ENCODE data around the gene DNAJA1. TPM values are rescaled to one million over a fixed set of nuclear protein-coding genes. Genes with fewer than 3 reads are reported as not detected.

Gene DNAJA1
- total RNA-seq, 3 donors from 2014 or later, result 76.6 to 122 (median 89.5) TPM

DNA sequence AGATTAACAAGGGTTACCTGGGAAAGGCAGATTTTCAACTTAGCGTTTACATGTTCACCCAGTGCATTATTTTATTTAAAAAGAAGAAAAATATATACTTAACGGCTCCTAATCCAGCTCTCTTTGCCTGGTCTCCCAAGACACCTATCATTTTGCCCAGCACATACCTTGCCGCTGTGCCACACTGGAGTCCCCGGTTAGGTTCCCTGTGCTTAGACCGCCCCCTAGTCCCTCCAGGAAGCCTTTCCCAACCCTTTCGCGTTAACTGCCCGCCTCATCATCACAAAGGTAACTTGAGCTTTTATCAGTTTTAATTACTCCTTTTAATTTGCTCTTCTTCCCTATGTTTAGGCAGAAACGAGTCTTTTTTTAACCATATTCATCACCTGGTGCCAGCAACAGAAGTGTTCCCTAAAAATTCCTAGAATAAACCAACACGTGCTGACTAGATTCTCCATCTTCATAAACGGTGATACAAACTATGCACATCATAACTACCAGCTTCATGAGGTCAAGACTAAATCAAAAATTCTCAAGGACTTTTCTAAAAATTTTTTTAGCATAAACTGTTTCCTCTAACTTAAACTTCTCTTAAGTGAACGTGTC, 19.7 kb downstream of the DNAJA1 start:
- no peaks in the 10 kb centered on the region for H3K36me3 ChIP-seq
- no peak for DNase-seq (ENCODE audit: low spot score in 2 of 2)
- no peaks in the 10 kb centered on the region for H3K27me3 ChIP-seq
- H3K4me1 ChIP-seq, result no peaks in the 10 kb centered on the region
- H3K4me3 ChIP-seq, result peak overlapping the region; percentile 55 to 82 (median 69)
- no peaks in the 10 kb centered on the region for H3K9me3 ChIP-seq
- intact Hi-C loops (cut with DNase I; ENCODE audit: low total_unique reads), result no loop called here
- no peak for TF ChIP-seq POLR2A (IDR thresholded peaks at IDR 0.05)
- TF ChIP-seq, protein P1, sequence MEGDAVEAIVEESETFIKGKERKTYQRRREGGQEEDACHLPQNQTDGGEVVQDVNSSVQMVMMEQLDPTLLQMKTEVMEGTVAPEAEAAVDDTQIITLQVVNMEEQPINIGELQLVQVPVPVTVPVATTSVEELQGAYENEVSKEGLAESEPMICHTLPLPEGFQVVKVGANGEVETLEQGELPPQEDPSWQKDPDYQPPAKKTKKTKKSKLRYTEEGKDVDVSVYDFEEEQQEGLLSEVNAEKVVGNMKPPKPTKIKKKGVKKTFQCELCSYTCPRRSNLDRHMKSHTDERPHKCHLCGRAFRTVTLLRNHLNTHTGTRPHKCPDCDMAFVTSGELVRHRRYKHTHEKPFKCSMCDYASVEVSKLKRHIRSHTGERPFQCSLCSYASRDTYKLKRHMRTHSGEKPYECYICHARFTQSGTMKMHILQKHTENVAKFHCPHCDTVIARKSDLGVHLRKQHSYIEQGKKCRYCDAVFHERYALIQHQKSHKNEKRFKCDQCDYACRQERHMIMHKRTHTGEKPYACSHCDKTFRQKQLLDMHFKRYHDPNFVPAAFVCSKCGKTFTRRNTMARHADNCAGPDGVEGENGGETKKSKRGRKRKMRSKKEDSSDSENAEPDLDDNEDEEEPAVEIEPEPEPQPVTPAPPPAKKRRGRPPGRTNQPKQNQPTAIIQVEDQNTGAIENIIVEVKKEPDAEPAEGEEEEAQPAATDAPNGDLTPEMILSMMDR (IDR thresholded peaks at IDR 0.05), result peak in 1 of 3 donors; percentile 1
- peak overlapping the region; percentile 94 to 97 for H3K27ac ChIP-seq

GRCh38 chr9:33046061-33046460, 21.0 kb downstream of the DNAJA1 start:
- Histone ChIP-seq H3K36me3 (no peaks in the 10 kb centered on the region), H3K4me1 (no peaks in the 10 kb centered on the region), H3K27me3 (no peaks in the 10 kb centered on the region), H3K9me3 (no peaks in the 10 kb centered on the region), H3K4me3 (no peak overlapping the region), H3K27ac (no peak overlapping the region)
- DNase-seq (ENCODE audit: low spot score in 2 of 2), result no peak
- TF ChIP-seq POLR2A (IDR thresholded peaks at IDR 0.05) (no peak), POLR2AphosphoS5 (IDR thresholded peaks at IDR 0.05) (no peak)
- TF ChIP-seq, protein P1 (IDR thresholded peaks at IDR 0.05), result no peak
- intact Hi-C loops (cut with DNase I; ENCODE audit: low total_unique reads), result no loop called here

GRCh38 chr9:33048054-33048465, 23.0 kb downstream of the DNAJA1 start:
- Histone ChIP-seq H3K27me3 (no peaks in the 10 kb centered on the region), H3K36me3 (no peaks in the 10 kb centered on the region), H3K4me3 (no peak overlapping the region), H3K9me3 (no peaks in the 10 kb centered on the region), H3K4me1 (no peaks in the 10 kb centered on the region), H3K27ac (no peak overlapping the region)
- intact Hi-C loops (cut with DNase I; ENCODE audit: low total_unique reads), result no loop called here
- no peak for DNase-seq (ENCODE audit: low spot score in 2 of 2)
- TF ChIP-seq POLR2AphosphoS5 (IDR thresholded peaks at IDR 0.05), result no peak
- TF ChIP-seq, protein P1 (IDR thresholded peaks at IDR 0.05), result no peak
- no peak for TF ChIP-seq POLR2A (IDR thresholded peaks at IDR 0.05)

DNA sequence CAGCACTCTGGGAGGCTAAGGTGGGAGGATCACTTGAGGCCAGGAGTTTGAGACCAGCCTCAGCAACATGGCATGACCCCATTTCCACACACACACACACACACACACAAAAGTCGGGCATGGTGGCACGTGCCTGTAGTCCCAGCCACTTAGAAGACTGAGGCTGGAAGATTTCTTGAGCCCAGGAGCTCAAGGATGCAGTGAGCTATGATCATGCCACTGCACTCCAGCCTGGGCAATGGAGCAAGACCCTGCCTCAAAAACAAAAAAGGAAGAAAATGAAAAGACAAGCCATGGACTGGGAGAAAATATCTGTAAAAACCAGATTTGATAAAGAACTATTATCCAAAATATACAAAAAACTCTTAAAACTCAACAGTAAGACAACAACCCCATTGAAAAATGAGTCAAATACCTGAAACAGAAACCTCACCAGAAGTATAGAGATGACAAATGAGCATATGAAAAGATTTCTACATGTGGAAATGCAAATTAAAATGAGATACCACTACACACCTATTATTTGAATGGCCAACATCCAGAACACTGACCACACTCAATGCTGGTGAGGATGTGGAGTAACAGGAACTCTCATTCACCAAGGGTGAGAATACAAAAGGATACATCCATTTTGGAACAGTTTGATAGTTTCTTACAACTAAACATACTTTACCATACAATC, 24.7 kb downstream of the DNAJA1 start:
- H3K36me3 ChIP-seq, result no peaks in the 10 kb centered on the region
- TF ChIP-seq POLR2A (IDR thresholded peaks at IDR 0.05), result no peak
- no peak for TF ChIP-seq POLR2AphosphoS5 (IDR thresholded peaks at IDR 0.05)

GRCh38 chr9:33051144-33051543, 26.1 kb downstream of the DNAJA1 start:
- Histone ChIP-seq H3K4me3 (no peak overlapping the region), H3K4me1 (no peaks in the 10 kb centered on the region), H3K36me3 (no peaks in the 10 kb centered on the region), H3K27ac (no peak overlapping the region), H3K9me3 (no peaks in the 10 kb centered on the region), H3K27me3 (no peaks in the 10 kb centered on the region)
- no peak for TF ChIP-seq POLR2A (IDR thresholded peaks at IDR 0.05)
- TF ChIP-seq, protein P1 (IDR thresholded peaks at IDR 0.05), result no peak
- no peak for TF ChIP-seq POLR2AphosphoS5 (IDR thresholded peaks at IDR 0.05)
- no peak for DNase-seq (ENCODE audit: low spot score in 2 of 2)
- intact Hi-C loops (cut with DNase I; ENCODE audit: low total_unique reads), result no loop called here

More for the DNA sequence above, 24.7 kb downstream of the DNAJA1 start:
- DNase-seq (ENCODE audit: low spot score in 2 of 2), result no peak
- intact Hi-C loops (cut with DNase I; ENCODE audit: low total_unique reads), result no loop called here
- Histone ChIP-seq H3K27ac (no peak overlapping the region), H3K4me1 (no peaks in the 10 kb centered on the region), H3K27me3 (no peaks in the 10 kb centered on the region), H3K4me3 (no peak overlapping the region), H3K9me3 (no peaks in the 10 kb centered on the region)
